22Rv1 (cell line): Measurements from ENCODE around the gene CAB39L.

Source experiments
- H3K27ac ChIP-seq: fragments of 450-650 bp; 2 replicates; pipeline ENCODE4 v1.5.1; 2017
- ZFX ChIP-seq: fragments of 450-650 bp; IDR thresholded peaks from 2 replicates; pipeline ENCODE4 v1.6.1; 2017; ENCODE audit warnings: antibody characterized with exemption, borderline replicate concordance
- TF ChIP-seq, protein P1 (sequence below): fragments of 450-650 bp; IDR thresholded peaks from 2 replicates; pipeline ENCODE4 v1.5.1; 2017; ENCODE audit warnings: mild to moderate bottlenecking

Gene CAB39L

DNA sequence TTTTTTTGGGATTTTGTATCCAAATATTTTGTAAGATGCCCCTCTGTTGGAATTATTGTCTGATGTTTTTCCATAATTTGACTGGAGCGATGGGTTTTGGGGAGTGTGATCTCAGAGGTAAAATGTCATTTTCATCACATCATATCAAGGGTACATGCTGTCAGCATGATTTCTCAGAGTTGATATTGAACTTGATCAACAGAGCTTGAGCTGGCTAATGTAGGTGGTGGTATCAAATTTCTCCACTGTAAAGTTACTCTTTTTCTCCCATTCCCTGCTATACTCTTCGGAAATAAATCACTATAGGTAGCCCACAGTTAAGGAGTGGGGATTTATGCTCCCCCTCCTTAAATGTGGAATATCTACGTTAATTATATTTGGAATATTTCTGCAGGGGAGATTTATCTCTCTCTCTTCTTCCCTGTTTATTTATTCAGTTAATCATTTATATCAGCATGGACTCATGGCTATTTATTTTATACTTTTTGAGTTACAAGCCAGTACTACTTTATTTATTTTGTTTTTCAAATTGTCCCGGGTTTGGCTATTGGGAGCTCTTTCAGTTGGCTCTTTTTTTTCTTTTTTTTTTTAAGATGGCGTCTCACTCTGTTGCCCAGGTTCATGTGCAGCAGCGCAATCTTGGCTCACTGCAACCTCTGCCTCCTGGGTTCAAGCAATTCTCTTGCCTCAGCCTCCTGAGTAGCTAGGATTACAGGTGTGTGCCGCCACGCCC is 9.0 kb upstream of the CAB39L start:
- peak overlapping the region; percentile 51 for H3K27ac ChIP-seq
- no peak for TF ChIP-seq ZFX
- TF ChIP-seq, protein P1, sequence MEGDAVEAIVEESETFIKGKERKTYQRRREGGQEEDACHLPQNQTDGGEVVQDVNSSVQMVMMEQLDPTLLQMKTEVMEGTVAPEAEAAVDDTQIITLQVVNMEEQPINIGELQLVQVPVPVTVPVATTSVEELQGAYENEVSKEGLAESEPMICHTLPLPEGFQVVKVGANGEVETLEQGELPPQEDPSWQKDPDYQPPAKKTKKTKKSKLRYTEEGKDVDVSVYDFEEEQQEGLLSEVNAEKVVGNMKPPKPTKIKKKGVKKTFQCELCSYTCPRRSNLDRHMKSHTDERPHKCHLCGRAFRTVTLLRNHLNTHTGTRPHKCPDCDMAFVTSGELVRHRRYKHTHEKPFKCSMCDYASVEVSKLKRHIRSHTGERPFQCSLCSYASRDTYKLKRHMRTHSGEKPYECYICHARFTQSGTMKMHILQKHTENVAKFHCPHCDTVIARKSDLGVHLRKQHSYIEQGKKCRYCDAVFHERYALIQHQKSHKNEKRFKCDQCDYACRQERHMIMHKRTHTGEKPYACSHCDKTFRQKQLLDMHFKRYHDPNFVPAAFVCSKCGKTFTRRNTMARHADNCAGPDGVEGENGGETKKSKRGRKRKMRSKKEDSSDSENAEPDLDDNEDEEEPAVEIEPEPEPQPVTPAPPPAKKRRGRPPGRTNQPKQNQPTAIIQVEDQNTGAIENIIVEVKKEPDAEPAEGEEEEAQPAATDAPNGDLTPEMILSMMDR, result no peak

DNA sequence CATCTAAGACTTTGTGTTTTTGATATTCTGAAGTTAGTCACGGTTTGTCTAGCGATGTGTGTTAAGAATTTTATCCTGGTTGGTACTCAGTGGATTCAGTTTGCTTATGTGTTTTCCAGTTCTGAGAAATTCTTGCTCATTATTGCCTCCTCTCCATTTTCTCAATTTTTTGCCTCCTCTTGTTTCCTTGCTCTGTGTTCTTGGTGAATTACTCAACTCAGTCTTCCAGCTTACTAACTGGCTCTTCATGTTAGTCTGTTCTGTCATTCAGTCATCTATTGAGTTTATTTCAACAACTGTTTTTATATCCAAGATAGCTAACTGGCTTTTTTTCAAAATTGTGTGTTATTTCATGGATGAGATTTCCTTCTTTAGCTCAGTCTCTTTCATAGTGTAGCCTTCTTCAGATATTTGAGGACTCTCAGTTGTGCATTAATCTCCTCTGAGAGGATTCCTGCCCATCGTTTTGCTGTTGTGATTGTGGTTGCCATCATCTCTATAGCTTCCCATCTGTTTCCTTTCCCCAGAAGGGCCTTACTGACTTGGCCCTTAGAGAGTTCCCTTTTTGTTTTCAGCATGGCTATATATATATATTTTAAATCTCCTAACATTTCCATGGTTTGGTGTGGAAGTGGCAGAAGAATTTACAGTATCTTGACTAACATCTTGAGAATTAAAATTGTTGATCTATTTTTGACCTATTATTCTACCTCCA is 6.4 kb upstream of the CAB39L start:
- no peak overlapping the region for H3K27ac ChIP-seq
- TF ChIP-seq ZFX, result no peak
- TF ChIP-seq, protein P1, result no peak

DNA sequence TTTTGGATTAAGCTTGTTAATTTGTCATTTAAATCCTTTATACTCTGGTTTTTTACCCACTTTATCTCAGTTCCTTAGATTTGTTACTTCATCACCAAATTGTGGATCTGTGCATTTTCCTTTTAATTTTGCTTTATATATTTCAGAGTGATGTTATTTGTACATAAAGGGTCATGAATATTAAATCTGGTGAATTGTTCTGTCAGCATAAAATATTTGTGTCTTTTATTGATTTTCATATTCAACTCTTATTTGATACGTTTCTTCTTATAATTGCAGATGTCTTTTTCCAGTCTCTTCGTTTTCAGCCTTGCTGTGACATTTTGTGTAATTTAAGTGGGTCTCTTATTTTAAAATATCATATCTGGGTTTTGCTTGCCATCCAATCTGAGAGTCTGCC is 4.9 kb upstream of the CAB39L start:
- no peak overlapping the region for H3K27ac ChIP-seq

DNA sequence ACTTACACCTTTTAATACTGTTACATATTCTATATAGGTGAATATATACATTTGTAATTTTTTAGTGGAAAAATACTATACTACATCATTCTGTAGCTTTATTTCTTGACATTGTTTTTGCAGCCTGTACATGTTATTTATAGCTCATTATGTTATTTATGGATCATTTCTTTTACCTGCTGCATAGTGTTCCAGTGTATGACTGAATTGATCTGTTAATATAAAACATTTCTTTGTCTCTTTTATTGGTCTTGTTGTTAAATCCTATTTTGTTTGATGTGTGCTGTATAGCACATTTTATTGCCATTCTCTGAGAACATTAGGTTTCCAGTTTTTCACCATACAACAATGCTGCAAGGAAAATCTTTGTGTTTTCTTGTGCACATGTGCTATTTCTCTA is 2.6 kb upstream of the CAB39L start:
- H3K27ac ChIP-seq, result no peak overlapping the region
- TF ChIP-seq ZFX, result no peak
- TF ChIP-seq, protein P1, result no peak

More for the DNA sequence above, 4.9 kb upstream of the CAB39L start:
- TF ChIP-seq, protein P1, result no peak
- no peak for TF ChIP-seq ZFX

DNA sequence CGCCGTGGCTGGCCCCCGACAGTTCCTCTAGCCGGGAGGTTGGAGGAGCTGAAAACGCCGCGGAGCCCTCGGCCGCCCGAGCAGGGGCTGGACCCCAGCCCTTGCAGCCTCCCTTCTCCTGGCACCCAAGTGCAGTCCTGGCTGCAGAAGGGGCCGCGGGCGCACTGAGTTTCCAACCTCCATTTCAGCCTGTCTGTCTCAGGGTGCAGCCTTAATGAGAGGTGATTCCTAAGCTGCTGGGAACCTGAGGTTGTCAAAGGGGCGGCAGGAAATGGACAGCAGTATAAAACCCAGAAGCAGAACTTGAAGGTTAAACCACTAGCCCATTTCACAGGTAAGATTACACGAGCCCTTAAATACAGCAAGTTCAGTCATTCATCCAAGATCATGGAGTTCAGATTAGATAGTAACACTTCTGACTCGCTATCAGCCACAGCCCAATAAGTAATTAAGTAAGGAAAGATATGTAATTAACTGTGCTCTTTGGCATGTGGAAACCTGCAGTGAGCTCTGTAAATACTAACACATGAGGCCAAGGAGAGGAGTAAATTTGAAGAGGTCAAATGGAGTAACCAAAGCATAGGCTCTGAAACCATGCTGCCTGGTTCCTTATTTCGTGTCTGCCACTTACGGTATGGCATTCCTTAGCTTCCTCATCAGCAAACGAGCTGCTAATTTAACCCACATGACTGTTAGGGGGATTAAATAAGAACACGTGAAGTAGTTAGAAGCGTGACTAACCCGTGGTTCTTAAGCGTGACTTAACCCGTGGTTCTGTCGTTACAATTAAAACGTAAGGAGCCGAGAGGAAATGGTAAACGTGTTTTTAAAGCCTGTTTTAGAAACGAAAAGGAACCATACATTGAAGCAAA is 896 bp upstream of the CAB39L start:
- TF ChIP-seq, protein P1, result no peak
- TF ChIP-seq ZFX, result no peak
- H3K27ac ChIP-seq, result peak overlapping the region; percentile 97

DNA sequence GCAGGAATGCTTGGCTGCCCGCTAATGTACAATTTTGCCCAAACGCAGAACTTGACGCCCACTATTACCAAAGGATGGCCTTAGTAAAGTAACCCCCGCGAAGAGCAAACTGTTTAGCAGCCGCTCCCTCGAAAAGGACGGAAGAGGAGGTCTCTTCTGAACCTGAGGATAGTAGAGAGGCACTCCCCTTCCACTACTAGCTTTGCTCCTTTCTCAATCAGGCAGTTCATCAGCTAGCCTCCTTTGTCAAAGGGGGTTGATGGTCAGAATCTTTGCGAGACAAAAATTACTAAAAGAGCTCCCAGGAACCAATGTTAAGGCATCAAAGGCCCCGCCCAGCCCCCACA is 534 bp downstream of the CAB39L start:
- H3K27ac ChIP-seq, result peak overlapping the region; percentile 97
- TF ChIP-seq, protein P1, result no peak
- TF ChIP-seq ZFX, result no peak
